ENCODE data around the gene MRRF.
A peak's percentile ranks its signal among the peaks of the same experiment; 100 is the strongest.
"Not testable (repeated sequence)": the region's sequence is repeated elsewhere in the genome, so short reads cannot be mapped to it uniquely, and the experiment has no call there.

The MRRF gene

GRCh38 chr9:122363131-122363530 lies 98.4 kb downstream of the MRRF start:
- not testable (repeated sequence) for H3K4me3 Mint-ChIP-seq; H3K4me1 Mint-ChIP-seq (ENCODE audit: low read depth); DNase-seq; H3K27me3 Mint-ChIP-seq; H3K36me3 Mint-ChIP-seq (ENCODE audit: low read depth); H3K27ac Mint-ChIP-seq; H3K9me3 Mint-ChIP-seq

DNA sequence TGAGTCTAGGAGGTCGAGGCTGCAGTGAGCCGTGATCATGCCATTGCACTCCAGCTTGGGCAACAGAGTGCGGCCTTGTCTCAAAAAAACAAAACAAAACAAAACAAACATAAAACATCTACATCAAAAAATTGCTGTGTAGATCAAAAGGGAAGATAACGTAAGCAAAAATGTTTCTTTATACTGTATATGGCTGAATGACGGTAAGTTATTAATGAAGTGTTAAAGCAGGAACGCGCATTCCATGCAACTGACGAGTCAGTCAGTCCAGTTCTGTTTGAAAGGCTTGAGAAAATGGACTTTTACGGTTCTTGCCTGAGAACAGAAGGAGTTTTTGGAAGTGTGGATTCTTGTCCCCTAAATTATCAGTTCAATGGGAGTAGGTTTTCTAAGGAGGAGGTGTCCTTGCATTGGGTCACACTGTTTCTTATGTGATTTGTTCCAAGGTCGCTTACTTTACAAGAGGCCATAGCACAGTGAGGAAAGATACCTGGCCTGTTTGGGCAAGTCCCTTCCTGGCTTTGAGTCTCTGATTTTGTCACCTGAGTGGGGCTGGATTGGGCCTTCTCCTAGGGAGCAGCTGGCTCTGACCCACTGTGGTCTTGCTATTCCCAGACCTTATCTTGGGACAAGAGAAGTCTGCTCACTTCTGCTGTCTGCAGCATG lies 99.6 kb downstream of the MRRF start:
- no peaks in the 10 kb centered on the region for H3K36me3 Mint-ChIP-seq (ENCODE audit: low read depth)
- H3K27me3 Mint-ChIP-seq = no peaks in the 10 kb centered on the region
- no peak for DNase-seq
- no peaks in the 10 kb centered on the region for H3K9me3 Mint-ChIP-seq
- no peak overlapping the region for H3K4me3 Mint-ChIP-seq
- H3K27ac Mint-ChIP-seq = no peak overlapping the region
- peaks cover 4% of the 10 kb centered on the region for H3K4me1 Mint-ChIP-seq (ENCODE audit: low read depth)

- H3K4me3 Mint-ChIP-seq = no peak overlapping the region
- no peak for DNase-seq
- H3K9me3 Mint-ChIP-seq = no peaks in the 10 kb centered on the region
Observed at GRCh38 chr9:122364783-122365150, 100.1 kb downstream of the MRRF start.

DNA sequence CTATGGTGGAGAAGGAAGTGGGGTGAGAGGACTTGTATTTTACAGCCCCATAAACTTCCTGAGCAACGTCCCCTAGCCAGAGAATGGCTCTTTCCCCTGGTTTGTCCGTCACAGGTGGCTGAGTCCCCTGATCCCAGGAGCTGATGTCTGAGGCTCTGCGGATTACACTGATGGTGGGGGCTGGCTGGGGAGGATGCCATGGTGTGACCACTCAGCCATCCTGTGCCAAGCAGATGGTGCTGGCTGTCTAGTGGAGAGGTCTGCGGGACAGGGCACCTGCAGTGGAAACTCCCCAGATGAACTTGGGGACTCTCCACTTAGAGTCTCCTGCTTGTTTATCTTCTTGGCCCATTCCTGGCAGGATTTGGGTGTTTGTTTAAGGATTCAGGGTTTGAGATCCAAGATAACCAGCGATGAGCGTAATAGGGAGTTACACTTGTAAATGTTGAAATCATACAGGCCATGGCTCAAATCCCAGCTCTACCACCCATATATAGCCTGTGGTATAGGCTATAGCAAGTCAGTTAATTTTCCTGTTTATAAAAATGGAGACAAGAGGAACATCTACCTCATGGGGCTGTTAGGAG lies 101.5 kb downstream of the MRRF start:
- Mint-ChIP-seq H3K27me3 (peaks cover 14% of the 10 kb centered on the region), H3K4me1 (ENCODE audit: low read depth) (peaks cover 7% of the 10 kb centered on the region), H3K27ac (no peak overlapping the region), H3K9me3 (no peaks in the 10 kb centered on the region), H3K4me3 (no peak overlapping the region), H3K36me3 (ENCODE audit: low read depth) (no peaks in the 10 kb centered on the region)
- DNase-seq = no peak

More at GRCh38 chr9:122364783-122365150, 100.1 kb downstream of the MRRF start:
- H3K4me1 Mint-ChIP-seq (ENCODE audit: low read depth) = peaks cover 4% of the 10 kb centered on the region
- H3K27ac Mint-ChIP-seq = no peak overlapping the region
- no peaks in the 10 kb centered on the region for H3K36me3 Mint-ChIP-seq (ENCODE audit: low read depth)
- H3K27me3 Mint-ChIP-seq = peaks cover under 1% of the 10 kb centered on the region

- Mint-ChIP-seq H3K9me3 (no peaks in the 10 kb centered on the region), H3K27me3 (peaks cover 23% of the 10 kb centered on the region), H3K4me1 (ENCODE audit: low read depth) (peaks cover 9% of the 10 kb centered on the region), H3K36me3 (ENCODE audit: low read depth) (no peaks in the 10 kb centered on the region), H3K4me3 (no peak overlapping the region), H3K27ac (no peak overlapping the region)
- DNase-seq = no peak
Observed at GRCh38 chr9:122367065-122367464, 102.4 kb downstream of the MRRF start.

DNA sequence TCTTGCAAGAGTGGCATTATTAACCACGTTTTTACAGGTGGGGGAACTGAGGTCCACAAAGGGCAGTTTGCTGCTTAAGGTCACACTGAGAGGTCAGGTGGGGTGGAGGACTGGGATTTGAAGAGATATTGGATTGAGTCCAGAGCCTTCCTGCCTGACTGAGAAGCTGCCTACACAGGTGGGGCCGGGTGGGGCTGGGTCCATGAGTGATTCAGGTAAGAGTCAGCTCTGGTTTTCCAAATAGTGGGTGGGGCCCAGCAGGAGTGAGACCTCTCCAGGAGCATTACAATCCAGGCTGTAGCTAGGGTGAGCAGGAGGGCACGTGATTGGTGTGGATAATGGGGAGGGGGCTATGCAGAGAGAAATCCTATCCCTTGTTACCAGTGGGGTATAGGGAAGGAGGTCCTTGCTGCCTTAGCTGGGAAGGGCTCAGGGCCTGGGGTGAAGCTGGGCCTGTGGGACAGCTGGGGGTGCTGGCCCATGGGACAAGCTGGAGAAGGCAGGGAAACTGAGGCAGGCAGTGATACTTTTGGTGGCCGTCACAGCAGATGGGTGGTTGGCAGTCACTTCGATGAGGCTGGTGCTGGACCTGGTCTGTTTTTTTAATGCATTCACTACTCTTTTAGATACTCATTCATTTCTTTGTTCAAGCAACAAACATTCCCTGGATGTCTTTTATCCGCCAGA lies 103.2 kb downstream of the MRRF start:
- Mint-ChIP-seq H3K4me1 (ENCODE audit: low read depth) (peaks cover 9% of the 10 kb centered on the region), H3K9me3 (no peaks in the 10 kb centered on the region), H3K27me3 (peaks cover 32% of the 10 kb centered on the region), H3K36me3 (ENCODE audit: low read depth) (no peaks in the 10 kb centered on the region), H3K4me3 (no peak overlapping the region), H3K27ac (no peak overlapping the region)
- no peak for DNase-seq

GRCh38 chr9:122368642-122369041 lies 104.0 kb downstream of the MRRF start:
- Mint-ChIP-seq H3K27me3 (peaks cover 37% of the 10 kb centered on the region), H3K27ac (no peak overlapping the region), H3K4me3 (no peak overlapping the region), H3K4me1 (ENCODE audit: low read depth) (peaks cover 9% of the 10 kb centered on the region), H3K36me3 (ENCODE audit: low read depth) (no peaks in the 10 kb centered on the region), H3K9me3 (no peaks in the 10 kb centered on the region)
- no peak for DNase-seq

GRCh38 chr9:122370303-122370702 lies 105.6 kb downstream of the MRRF start:
- Mint-ChIP-seq H3K4me3 (no peak overlapping the region), H3K9me3 (no peaks in the 10 kb centered on the region), H3K27me3 (peaks cover 49% of the 10 kb centered on the region), H3K4me1 (ENCODE audit: low read depth) (peaks cover 9% of the 10 kb centered on the region), H3K27ac (no peak overlapping the region), H3K36me3 (ENCODE audit: low read depth) (no peaks in the 10 kb centered on the region)
- no peak for DNase-seq

- Mint-ChIP-seq H3K36me3 (ENCODE audit: low read depth) (no peaks in the 10 kb centered on the region), H3K27ac (no peak within 1 kb of the TSS), H3K4me3 (peak within 1 kb of the TSS; percentile 49)
Observed at GRCh38 chr9:122370869-122371755, 106.4 kb downstream of the MRRF start, which contains the start of gene PTGS1. PTGS1 (plus strand) TSS chr9:122371024; CDS start chr9:122371085, 61 bp downstream.

GRCh38 chr9:122371846-122372245 lies 107.2 kb downstream of the MRRF start:
- Mint-ChIP-seq H3K4me3 (no peak overlapping the region), H3K9me3 (no peaks in the 10 kb centered on the region), H3K27ac (no peak overlapping the region), H3K36me3 (ENCODE audit: low read depth) (no peaks in the 10 kb centered on the region), H3K4me1 (ENCODE audit: low read depth) (peaks cover 9% of the 10 kb centered on the region), H3K27me3 (peaks cover 49% of the 10 kb centered on the region)
- DNase-seq = no peak

More at GRCh38 chr9:122370869-122371755, 106.4 kb downstream of the MRRF start, which contains the start of gene PTGS1:
- peaks cover 9% of the 10 kb centered on the region for H3K4me1 Mint-ChIP-seq (ENCODE audit: low read depth)
- H3K9me3 Mint-ChIP-seq = no peaks in the 10 kb centered on the region
- peaks cover 49% of the 10 kb centered on the region for H3K27me3 Mint-ChIP-seq
- DNase-seq = no peak

DNA sequence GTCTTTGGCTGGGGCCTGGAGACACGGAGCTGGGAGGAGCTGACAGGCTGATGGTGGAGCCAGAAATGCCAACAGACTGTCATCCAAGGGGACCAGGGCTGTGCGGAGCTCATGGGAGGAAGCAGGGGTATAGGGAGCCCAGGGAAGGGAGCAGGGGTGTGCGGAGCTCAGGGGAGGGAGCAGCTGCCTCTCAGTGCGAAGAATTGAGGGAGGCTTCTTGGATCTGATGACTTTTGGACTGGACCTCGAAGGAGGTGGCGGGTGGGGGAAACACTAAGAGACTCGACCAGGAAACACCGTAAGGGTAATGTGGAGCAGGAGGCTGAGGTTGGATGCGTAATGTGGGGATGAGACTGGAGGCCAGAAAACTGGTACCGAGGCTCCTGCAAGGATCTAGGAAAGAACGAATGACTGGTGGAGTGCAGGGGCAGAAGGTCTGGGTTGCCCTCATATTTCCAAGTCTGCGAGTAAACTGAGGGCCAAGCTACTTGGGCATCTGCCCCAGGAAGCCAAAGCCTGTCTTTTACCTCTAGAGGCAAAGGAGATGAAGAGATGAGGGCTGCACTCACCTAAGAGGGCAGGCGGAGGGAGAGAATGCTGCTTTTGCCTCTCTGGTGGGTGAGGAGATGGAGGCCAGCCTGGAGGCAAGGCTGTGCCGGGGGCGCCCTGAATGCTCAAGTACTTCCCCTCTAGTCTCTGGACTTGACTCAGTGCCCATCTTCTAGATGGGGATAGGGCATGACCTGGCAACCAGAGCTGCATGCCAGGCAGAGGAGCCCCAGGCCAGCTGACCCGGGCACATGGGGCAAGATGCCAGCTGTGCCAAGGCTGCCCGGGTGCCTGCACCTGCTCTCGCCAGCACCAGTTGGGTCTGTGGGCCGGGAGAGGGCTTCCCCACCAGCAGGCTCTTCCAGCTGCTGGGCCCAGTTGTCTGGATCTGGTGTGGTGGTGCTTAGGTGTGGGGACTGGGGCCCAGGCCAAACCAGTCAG lies 108.5 kb downstream of the MRRF start:
- Mint-ChIP-seq H3K4me1 (ENCODE audit: low read depth) (peaks cover 9% of the 10 kb centered on the region), H3K36me3 (ENCODE audit: low read depth) (no peaks in the 10 kb centered on the region), H3K4me3 (no peak overlapping the region), H3K27ac (no peak overlapping the region), H3K27me3 (peaks cover 56% of the 10 kb centered on the region), H3K9me3 (no peaks in the 10 kb centered on the region)
- no peak for DNase-seq

GRCh38 chr9:122374885-122375420 lies 110.3 kb downstream of the MRRF start:
- Mint-ChIP-seq H3K36me3 (ENCODE audit: low read depth) (no peaks in the 10 kb centered on the region), H3K4me1 (ENCODE audit: low read depth) (peaks cover 9% of the 10 kb centered on the region), H3K9me3 (peaks cover 10% of the 10 kb centered on the region), H3K4me3 (no peak overlapping the region), H3K27me3 (peaks cover 60% of the 10 kb centered on the region), H3K27ac (no peak overlapping the region)
- DNase-seq = no peak

- Mint-ChIP-seq H3K9me3 (peaks cover 11% of the 10 kb centered on the region), H3K4me3 (no peak overlapping the region), H3K27ac (no peak overlapping the region), H3K36me3 (ENCODE audit: low read depth) (no peaks in the 10 kb centered on the region), H3K4me1 (ENCODE audit: low read depth) (no peaks in the 10 kb centered on the region), H3K27me3 (peaks cover 42% of the 10 kb centered on the region)
- DNase-seq = no peak
Observed at GRCh38 chr9:122376796-122377195, 112.1 kb downstream of the MRRF start.

Measured in activated T-cell treated with anti-CD3 and anti-CD28 coated beads, Interleukin-2, amount 50 U/mL, for 24 hours (primary cell).